ENCODE measurements around the gene TTLL11.

DNA sequence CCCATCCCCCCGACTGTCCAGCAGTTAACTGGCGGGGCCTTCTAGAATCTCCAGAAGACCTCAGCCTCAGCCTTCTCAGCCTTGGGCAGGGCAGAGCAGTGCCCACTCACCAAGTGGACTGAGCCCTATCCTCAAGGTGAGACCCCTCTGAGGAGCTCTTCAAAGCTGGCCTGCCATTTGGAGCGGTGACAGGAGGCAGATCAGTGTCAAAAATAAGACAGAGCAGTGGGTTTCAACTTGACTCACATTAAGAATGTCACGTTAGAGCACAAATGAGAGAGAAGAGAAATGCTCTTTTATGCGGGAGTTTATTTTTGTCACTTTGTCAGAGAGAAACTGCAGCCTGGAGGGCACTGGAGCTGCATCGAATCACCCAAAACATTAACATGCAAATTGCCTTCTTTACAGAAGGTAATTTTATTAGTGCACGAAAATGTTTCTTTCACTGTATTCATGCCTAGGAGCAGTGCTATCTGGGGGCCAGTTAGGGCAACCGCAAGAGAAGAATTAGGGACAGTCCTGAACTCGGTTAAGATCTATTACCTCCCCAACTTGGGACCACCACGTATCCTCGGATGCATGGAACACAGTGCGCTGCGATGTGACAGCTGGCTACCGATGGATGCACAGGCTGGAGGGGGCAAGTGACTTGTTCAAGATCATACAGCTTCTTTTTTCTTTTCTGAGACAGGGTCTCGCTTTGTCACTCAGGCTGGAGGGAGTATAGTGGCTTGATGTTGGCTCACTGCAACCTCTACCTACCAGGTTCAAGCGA is 253.2 kb downstream of the TTLL11 start:
- TF ChIP-seq REST (IDR thresholded peaks at IDR 0.05; ENCODE audit: unreplicated experiment) (no peak), CTCF (conservative IDR thresholded peaks at IDR 0.05; ENCODE audit: low read depth in 2 of 2) (no peak), CREB1 (CRISPR knock-in tag; IDR thresholded peaks at IDR 0.05; ENCODE audit: low read depth) (no peak), POLR2AphosphoS5 (IDR thresholded peaks at IDR 0.05; ENCODE audit: low read depth) (no peak), EZH2 (IDR thresholded peaks at IDR 0.05; ENCODE audit: low read depth, unreplicated experiment) (no peak), EZH2phosphoT487 (IDR thresholded peaks at IDR 0.05; ENCODE audit: unreplicated experiment) (no peak), ZNF114 (CRISPR knock-in tag; IDR thresholded peaks at IDR 0.05) (no peak), JUNB (IDR thresholded peaks at IDR 0.05; ENCODE audit: unreplicated experiment) (no peak), STAT1 (IDR thresholded peaks at IDR 0.05; ENCODE audit: unreplicated experiment) (no peak), ZNF331 (CRISPR knock-in tag; IDR thresholded peaks at IDR 0.05; ENCODE audit: low read depth) (no peak), NANOG (IDR thresholded peaks at IDR 0.05; ENCODE audit: borderline replicate concordance) (no peak)
- TF ChIP-seq, protein P1, sequence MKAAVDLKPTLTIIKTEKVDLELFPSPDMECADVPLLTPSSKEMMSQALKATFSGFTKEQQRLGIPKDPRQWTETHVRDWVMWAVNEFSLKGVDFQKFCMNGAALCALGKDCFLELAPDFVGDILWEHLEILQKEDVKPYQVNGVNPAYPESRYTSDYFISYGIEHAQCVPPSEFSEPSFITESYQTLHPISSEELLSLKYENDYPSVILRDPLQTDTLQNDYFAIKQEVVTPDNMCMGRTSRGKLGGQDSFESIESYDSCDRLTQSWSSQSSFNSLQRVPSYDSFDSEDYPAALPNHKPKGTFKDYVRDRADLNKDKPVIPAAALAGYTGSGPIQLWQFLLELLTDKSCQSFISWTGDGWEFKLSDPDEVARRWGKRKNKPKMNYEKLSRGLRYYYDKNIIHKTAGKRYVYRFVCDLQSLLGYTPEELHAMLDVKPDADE (IDR thresholded peaks at IDR 0.05), result no peak
- TF ChIP-seq, protein P2, sequence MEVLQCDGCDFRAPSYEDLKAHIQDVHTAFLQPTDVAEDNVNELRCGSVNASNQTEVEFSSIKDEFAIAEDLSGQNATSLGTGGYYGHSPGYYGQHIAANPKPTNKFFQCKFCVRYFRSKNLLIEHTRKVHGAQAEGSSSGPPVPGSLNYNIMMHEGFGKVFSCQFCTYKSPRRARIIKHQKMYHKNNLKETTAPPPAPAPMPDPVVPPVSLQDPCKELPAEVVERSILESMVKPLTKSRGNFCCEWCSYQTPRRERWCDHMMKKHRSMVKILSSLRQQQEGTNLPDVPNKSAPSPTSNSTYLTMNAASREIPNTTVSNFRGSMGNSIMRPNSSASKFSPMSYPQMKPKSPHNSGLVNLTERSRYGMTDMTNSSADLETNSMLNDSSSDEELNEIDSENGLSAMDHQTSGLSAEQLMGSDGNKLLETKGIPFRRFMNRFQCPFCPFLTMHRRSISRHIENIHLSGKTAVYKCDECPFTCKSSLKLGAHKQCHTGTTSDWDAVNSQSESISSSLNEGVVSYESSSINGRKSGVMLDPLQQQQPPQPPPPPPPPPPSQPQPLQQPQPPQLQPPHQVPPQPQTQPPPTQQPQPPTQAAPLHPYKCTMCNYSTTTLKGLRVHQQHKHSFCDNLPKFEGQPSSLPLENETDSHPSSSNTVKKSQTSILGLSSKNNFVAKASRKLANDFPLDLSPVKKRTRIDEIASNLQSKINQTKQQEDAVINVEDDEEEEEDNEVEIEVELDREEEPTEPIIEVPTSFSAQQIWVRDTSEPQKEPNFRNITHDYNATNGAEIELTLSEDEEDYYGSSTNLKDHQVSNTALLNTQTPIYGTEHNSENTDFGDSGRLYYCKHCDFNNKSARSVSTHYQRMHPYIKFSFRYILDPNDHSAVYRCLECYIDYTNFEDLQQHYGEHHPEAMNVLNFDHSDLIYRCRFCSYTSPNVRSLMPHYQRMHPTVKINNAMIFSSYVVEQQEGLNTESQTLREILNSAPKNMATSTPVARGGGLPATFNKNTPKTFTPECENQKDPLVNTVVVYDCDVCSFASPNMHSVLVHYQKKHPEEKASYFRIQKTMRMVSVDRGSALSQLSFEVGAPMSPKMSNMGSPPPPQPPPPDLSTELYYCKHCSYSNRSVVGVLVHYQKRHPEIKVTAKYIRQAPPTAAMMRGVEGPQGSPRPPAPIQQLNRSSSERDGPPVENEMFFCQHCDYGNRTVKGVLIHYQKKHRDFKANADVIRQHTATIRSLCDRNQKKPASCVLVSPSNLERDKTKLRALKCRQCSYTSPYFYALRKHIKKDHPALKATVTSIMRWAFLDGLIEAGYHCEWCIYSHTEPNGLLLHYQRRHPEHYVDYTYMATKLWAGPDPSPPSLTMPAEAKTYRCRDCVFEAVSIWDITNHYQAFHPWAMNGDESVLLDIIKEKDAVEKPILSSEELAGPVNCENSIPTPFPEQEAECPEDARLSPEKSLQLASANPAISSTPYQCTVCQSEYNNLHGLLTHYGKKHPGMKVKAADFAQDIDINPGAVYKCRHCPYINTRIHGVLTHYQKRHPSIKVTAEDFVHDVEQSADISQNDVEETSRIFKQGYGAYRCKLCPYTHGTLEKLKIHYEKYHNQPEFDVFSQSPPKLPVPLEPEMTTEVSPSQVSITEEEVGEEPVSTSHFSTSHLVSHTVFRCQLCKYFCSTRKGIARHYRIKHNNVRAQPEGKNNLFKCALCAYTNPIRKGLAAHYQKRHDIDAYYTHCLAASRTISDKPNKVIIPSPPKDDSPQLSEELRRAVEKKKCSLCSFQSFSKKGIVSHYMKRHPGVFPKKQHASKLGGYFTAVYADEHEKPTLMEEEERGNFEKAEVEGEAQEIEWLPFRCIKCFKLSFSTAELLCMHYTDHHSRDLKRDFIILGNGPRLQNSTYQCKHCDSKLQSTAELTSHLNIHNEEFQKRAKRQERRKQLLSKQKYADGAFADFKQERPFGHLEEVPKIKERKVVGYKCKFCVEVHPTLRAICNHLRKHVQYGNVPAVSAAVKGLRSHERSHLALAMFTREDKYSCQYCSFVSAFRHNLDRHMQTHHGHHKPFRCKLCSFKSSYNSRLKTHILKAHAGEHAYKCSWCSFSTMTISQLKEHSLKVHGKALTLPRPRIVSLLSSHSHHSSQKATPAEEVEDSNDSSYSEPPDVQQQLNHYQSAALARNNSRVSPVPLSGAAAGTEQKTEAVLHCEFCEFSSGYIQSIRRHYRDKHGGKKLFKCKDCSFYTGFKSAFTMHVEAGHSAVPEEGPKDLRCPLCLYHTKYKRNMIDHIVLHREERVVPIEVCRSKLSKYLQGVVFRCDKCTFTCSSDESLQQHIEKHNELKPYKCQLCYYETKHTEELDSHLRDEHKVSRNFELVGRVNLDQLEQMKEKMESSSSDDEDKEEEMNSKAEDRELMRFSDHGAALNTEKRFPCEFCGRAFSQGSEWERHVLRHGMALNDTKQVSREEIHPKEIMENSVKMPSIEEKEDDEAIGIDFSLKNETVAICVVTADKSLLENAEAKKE (CRISPR knock-in tag; IDR thresholded peaks at IDR 0.05), result no peak
